ENCODE results near the gene ZNF646.
A peak's percentile ranks its signal among the peaks of the same experiment; 100 is the strongest.

The ZNF646 gene

GRCh38 chr16:31108035-31108793 lies 34.0 kb downstream of the ZNF646 start, which contains the start of gene BCKDK:
Gene BCKDK (plus strand): TSS chr16:31108386. CDS start chr16:31109224, 838 bp downstream.
- peak; percentile 48 for DNase-seq (ENCODE audit: low read depth)

GRCh38 chr16:31108794-31109558 lies 34.8 kb downstream of the ZNF646 start:
- no peak for DNase-seq (ENCODE audit: low read depth)

GRCh38 chr16:31109622-31110021 lies 35.4 kb downstream of the ZNF646 start:
- no peak for DNase-seq (ENCODE audit: low read depth)

GRCh38 chr16:31110106-31111034 lies 36.1 kb downstream of the ZNF646 start:
- no peak for DNase-seq (ENCODE audit: low read depth)

- no peak for DNase-seq (ENCODE audit: low read depth)
Observed at GRCh38 chr16:31111881-31112466, 37.8 kb downstream of the ZNF646 start.

- no peak for DNase-seq (ENCODE audit: low read depth)
Observed at GRCh38 chr16:31112711-31113110, 38.5 kb downstream of the ZNF646 start.

GRCh38 chr16:31113121-31114120 lies 39.2 kb downstream of the ZNF646 start:
- no peak for DNase-seq (ENCODE audit: low read depth)

GRCh38 chr16:31114468-31114867 lies 40.2 kb downstream of the ZNF646 start:
- DNase-seq (ENCODE audit: low read depth) = peak; percentile 86

GRCh38 chr16:31117384-31118222 lies 43.4 kb downstream of the ZNF646 start, which contains the start of gene KAT8:
Gene KAT8 (plus strand): TSS chr16:31117664. CDS start chr16:31117682, 18 bp downstream.
- DNase-seq (ENCODE audit: low read depth) = peak; percentile 99

- DNase-seq (ENCODE audit: low read depth) = peak; percentile 98
Observed at GRCh38 chr16:31118223-31119155, 44.3 kb downstream of the ZNF646 start.

- DNase-seq (ENCODE audit: low read depth) = no peak
Observed at GRCh38 chr16:31120129-31120528, 45.9 kb downstream of the ZNF646 start.

- no peak for DNase-seq (ENCODE audit: low read depth)
Observed at GRCh38 chr16:31125844-31126243, 51.6 kb downstream of the ZNF646 start.

GRCh38 chr16:31127182-31127581 lies 53.0 kb downstream of the ZNF646 start:
- DNase-seq (ENCODE audit: low read depth) = no peak

- no peak for DNase-seq (ENCODE audit: low read depth)
Observed at GRCh38 chr16:31128711-31129567, 54.7 kb downstream of the ZNF646 start.

GRCh38 chr16:31129568-31130335 lies 55.5 kb downstream of the ZNF646 start:
- DNase-seq (ENCODE audit: low read depth) = peak; percentile 37

GRCh38 chr16:31130336-31130891 lies 56.2 kb downstream of the ZNF646 start:
- DNase-seq (ENCODE audit: low read depth) = no peak
